ENCODE measurements around the gene ATP6V0A4. TPM values are rescaled to one million over a fixed set of nuclear protein-coding genes. Genes with fewer than 3 reads are reported as not detected.
"Not testable (repeated sequence)": the region's sequence is repeated elsewhere in the genome, so short reads cannot be mapped to it uniquely, and the experiment has no call there.

ATP6V0A4 gene
- total RNA-seq, 1 experiment from 2014 or later = not detected

GRCh38 chr7:138735399-138735798, 62.6 kb downstream of the ATP6V0A4 start:
- no peak overlapping the region for H3K4me3 ChIP-seq (ENCODE audit: low read depth, low read length, poor library complexity, severe bottlenecking)
- H3K4me1 ChIP-seq (ENCODE audit: insufficient read depth, low read length, poor library complexity, severe bottlenecking) = no peaks in the 10 kb centered on the region
- no TSS peak for BruUV-seq (replicated peaks)
- no peaks in the 10 kb centered on the region for H3K27me3 ChIP-seq (replicated peaks; ENCODE audit: insufficient read depth, low read depth, low read length, poor library complexity)
- TF ChIP-seq EZH2 (IDR thresholded peaks at IDR 0.05; ENCODE audit: borderline replicate concordance, low read depth, low read length, poor library complexity, severe bottlenecking) (no peak), CTCF (conservative IDR thresholded peaks at IDR 0.05; ENCODE audit: low read depth, low read length) (no peak)
- no peaks in the 10 kb centered on the region for H3K9me3 ChIP-seq (ENCODE audit: low read depth, low read length, poor library complexity, severe bottlenecking)
- ChIA-PET CTCF (no interaction called here), POLR2A (ENCODE audit: low non-redundant PET) (no interaction called here)
- intact Hi-C loops (cut with micrococcal nuclease; ENCODE audit: unreplicated experiment) = loop anchor here (5.0 to 10.0 kb wide), 2 partner anchors 281 to 728 kb away; no protein-coding TSS in a partner anchor
- DNase-seq (ENCODE audit: low spot score) = no peak
- no peaks in the 10 kb centered on the region for H3K36me3 ChIP-seq (ENCODE audit: insufficient read depth, low read length, poor library complexity, severe bottlenecking)
- H3K27ac ChIP-seq (ENCODE audit: low read depth, low read length, poor library complexity, severe bottlenecking) = no peak overlapping the region

GRCh38 chr7:138731733-138732132, 66.3 kb downstream of the ATP6V0A4 start:
- DNase-seq (ENCODE audit: low spot score); H3K27ac ChIP-seq (ENCODE audit: low read depth, low read length, poor library complexity, severe bottlenecking); H3K4me1 ChIP-seq (ENCODE audit: insufficient read depth, low read length, poor library complexity, severe bottlenecking); CTCF ChIA-PET; H3K36me3 ChIP-seq (ENCODE audit: insufficient read depth, low read length, poor library complexity, severe bottlenecking); BruUV-seq (replicated peaks); H3K27me3 ChIP-seq (replicated peaks; ENCODE audit: insufficient read depth, low read depth, low read length, poor library complexity); POLR2A ChIA-PET (ENCODE audit: low non-redundant PET); H3K4me3 ChIP-seq (ENCODE audit: low read depth, low read length, poor library complexity, severe bottlenecking); H3K9me3 ChIP-seq (ENCODE audit: low read depth, low read length, poor library complexity, severe bottlenecking): not testable (repeated sequence)
- intact Hi-C loops (cut with micrococcal nuclease; ENCODE audit: unreplicated experiment) = loop anchor here (10.0 kb wide), 1 partner anchor 277 kb away; no protein-coding TSS in a partner anchor

GRCh38 chr7:138729444-138729843, 68.6 kb downstream of the ATP6V0A4 start:
- no peak for DNase-seq (ENCODE audit: low spot score)
- no peak overlapping the region for H3K27ac ChIP-seq (ENCODE audit: low read depth, low read length, poor library complexity, severe bottlenecking)
- no peaks in the 10 kb centered on the region for H3K27me3 ChIP-seq (replicated peaks; ENCODE audit: insufficient read depth, low read depth, low read length, poor library complexity)
- ChIA-PET CTCF (no interaction called here), POLR2A (ENCODE audit: low non-redundant PET) (interaction anchor here (0.6 kb wide), 1 partner anchor 57 kb away, joined by 11 read pairs; no protein-coding TSS in a partner anchor)
- no peaks in the 10 kb centered on the region for H3K36me3 ChIP-seq (ENCODE audit: insufficient read depth, low read length, poor library complexity, severe bottlenecking)
- TF ChIP-seq EZH2 (IDR thresholded peaks at IDR 0.05; ENCODE audit: borderline replicate concordance, low read depth, low read length, poor library complexity, severe bottlenecking) = no peak
- no peak for TF ChIP-seq CTCF (conservative IDR thresholded peaks at IDR 0.05; ENCODE audit: low read depth, low read length)
- no peak overlapping the region for H3K4me3 ChIP-seq (ENCODE audit: low read depth, low read length, poor library complexity, severe bottlenecking)
- intact Hi-C loops (cut with micrococcal nuclease; ENCODE audit: unreplicated experiment) = no loop called here
- H3K4me1 ChIP-seq (ENCODE audit: insufficient read depth, low read length, poor library complexity, severe bottlenecking) = no peaks in the 10 kb centered on the region
- no peaks in the 10 kb centered on the region for H3K9me3 ChIP-seq (ENCODE audit: low read depth, low read length, poor library complexity, severe bottlenecking)
- no TSS peak for BruUV-seq (replicated peaks)

- Histone ChIP-seq H3K27ac (ENCODE audit: low read depth, low read length, poor library complexity, severe bottlenecking) (no peak overlapping the region), H3K4me3 (ENCODE audit: low read depth, low read length, poor library complexity, severe bottlenecking) (no peak overlapping the region), H3K9me3 (ENCODE audit: low read depth, low read length, poor library complexity, severe bottlenecking) (no peaks in the 10 kb centered on the region), H3K4me1 (ENCODE audit: insufficient read depth, low read length, poor library complexity, severe bottlenecking) (no peaks in the 10 kb centered on the region), H3K36me3 (ENCODE audit: insufficient read depth, low read length, poor library complexity, severe bottlenecking) (no peaks in the 10 kb centered on the region), H3K27me3 (replicated peaks; ENCODE audit: insufficient read depth, low read depth, low read length, poor library complexity) (no peaks in the 10 kb centered on the region)
- intact Hi-C loops (cut with micrococcal nuclease; ENCODE audit: unreplicated experiment) = no loop called here
- POLR2A ChIA-PET (ENCODE audit: low non-redundant PET) = no interaction called here
- BruUV-seq (replicated peaks) = no TSS peak
- no peak for DNase-seq (ENCODE audit: low spot score)
- no peak for TF ChIP-seq CTCF (conservative IDR thresholded peaks at IDR 0.05; ENCODE audit: low read depth, low read length)
- TF ChIP-seq EZH2 (IDR thresholded peaks at IDR 0.05; ENCODE audit: borderline replicate concordance, low read depth, low read length, poor library complexity, severe bottlenecking) = no peak
- CTCF ChIA-PET = interaction anchor here (1.0 kb wide), 1 partner anchor 11 kb away, joined by 11 read pairs; no protein-coding TSS in a partner anchor
Observed at GRCh38 chr7:138727336-138728099, 70.5 kb downstream of the ATP6V0A4 start.

All from A673 (cell line).